22Rv1 (cell line): ENCODE data around the gene RNF32.

Source experiments
- H3K27ac ChIP-seq: fragments of 450-650 bp; 2 replicates; pipeline ENCODE4 v1.5.1; 2017
- ZFX ChIP-seq: fragments of 450-650 bp; IDR thresholded peaks from 2 replicates; pipeline ENCODE4 v1.6.1; 2017; ENCODE audit warnings: antibody characterized with exemption, borderline replicate concordance
- TF ChIP-seq, protein P1 (sequence below): fragments of 450-650 bp; IDR thresholded peaks from 2 replicates; pipeline ENCODE4 v1.5.1; 2017; ENCODE audit warnings: mild to moderate bottlenecking

Gene RNF32

DNA sequence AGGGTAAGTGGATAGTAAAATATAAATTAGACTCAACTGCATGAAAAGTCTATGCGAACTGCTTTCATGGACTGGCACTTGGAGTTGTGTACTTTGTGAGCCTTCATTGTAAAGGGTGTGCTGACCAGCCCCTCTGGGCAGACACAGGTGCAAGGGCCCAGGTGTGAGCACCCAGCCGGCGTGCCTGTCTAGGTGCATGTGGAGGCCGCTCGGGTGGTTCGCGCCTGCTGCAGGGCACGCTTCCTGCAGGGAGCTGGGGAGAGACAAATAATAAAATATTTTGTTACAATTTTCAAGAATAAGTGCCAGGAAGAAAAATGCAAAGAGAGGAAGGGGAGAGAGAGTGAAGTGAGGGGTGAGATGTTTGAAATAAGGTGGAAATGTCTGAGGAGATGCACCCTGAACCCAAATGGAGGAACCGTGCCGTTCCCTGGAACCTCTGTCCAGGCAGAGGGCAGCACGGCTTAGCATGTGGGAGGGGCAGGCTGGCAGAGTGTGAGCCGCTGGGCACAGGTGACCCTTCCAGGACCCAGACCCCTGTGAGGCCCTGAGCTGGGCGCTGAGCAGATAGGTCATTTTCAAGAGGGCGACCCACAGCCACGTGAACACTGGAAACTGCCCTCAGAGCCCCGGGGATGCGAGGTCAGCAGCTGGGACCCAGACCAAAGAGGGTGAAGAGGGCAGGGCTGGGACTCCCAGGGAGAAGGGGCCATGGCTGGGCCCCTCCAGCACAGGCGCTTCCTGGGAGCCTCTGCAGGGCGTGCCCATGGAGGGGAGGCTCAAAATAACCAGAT, 28.7 kb downstream of the RNF32 start:
- TF ChIP-seq, protein P1, sequence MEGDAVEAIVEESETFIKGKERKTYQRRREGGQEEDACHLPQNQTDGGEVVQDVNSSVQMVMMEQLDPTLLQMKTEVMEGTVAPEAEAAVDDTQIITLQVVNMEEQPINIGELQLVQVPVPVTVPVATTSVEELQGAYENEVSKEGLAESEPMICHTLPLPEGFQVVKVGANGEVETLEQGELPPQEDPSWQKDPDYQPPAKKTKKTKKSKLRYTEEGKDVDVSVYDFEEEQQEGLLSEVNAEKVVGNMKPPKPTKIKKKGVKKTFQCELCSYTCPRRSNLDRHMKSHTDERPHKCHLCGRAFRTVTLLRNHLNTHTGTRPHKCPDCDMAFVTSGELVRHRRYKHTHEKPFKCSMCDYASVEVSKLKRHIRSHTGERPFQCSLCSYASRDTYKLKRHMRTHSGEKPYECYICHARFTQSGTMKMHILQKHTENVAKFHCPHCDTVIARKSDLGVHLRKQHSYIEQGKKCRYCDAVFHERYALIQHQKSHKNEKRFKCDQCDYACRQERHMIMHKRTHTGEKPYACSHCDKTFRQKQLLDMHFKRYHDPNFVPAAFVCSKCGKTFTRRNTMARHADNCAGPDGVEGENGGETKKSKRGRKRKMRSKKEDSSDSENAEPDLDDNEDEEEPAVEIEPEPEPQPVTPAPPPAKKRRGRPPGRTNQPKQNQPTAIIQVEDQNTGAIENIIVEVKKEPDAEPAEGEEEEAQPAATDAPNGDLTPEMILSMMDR, result no peak
- TF ChIP-seq ZFX, result no peak
- no peak overlapping the region for H3K27ac ChIP-seq

DNA sequence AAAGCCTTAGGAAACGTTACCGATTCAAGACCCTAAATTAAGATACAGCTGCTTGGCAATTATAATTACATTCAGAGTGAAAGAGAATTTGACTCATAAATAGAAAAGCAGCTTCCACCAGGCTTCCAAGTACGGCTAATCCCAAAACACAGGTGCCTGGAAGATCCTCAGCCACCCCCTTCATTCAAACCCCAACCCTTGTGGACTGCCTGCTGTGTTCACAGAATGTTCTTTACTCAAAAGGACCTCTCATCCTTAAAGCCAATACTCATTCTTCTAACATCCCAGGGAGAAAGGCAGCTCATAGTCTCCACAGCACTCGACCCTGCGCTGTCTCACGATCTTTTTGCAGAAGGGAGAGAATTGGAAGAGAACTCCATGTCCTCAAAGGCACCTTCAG, 32.9 kb downstream of the RNF32 start:
- TF ChIP-seq ZFX, result no peak
- TF ChIP-seq, protein P1, result no peak
- H3K27ac ChIP-seq, result no peak overlapping the region

- H3K27ac ChIP-seq, result no peak overlapping the region
- TF ChIP-seq ZFX, result no peak
- TF ChIP-seq, protein P1, result no peak
These were observed 33.3 kb downstream of the RNF32 start for GRCh38 chr7:156673902-156674301.

DNA sequence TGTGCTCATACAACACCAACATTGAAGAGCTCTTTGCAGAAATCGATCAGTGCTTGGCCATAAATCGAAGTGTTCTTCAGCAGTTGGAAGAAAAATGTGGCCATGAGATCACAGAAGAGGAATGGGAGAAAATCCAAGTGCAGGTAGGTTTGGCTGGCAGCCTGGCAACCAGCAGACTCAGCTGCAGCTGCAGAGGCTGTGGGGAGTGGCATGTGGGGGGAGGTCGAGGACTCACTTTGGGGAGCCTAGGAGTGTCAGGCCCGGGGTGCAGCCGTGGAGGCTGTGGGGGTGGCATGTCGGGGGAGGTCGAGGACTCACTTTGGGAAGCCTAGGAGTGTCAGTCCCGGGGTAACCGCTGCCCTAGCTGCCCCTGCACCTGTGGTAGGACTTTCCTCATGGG, 35.1 kb downstream of the RNF32 start:
- TF ChIP-seq, protein P1, result no peak
- TF ChIP-seq ZFX, result no peak
- H3K27ac ChIP-seq, result no peak overlapping the region

DNA sequence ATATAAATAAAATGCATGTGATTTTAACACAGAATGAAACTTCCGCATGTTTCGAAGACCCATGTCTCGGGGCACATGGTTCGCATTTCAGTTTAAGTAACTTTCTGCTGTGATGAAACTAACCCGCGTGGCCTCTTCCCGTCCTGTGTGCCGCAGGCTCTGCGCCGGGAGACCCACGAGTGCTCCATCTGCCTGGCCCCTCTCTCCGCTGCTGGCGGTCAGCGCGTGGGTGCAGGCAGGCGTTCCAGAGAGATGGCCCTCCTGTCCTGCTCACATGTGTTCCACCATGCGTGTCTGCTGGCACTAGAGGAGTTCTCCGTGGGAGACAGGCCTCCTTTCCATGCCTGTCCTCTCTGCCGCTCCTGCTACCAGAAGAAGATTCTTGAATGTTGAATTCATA, 35.7 kb downstream of the RNF32 start:
- H3K27ac ChIP-seq, result no peak overlapping the region
- TF ChIP-seq ZFX, result no peak
- TF ChIP-seq, protein P1, result no peak

- H3K27ac ChIP-seq, result no peak overlapping the region
- no peak for TF ChIP-seq ZFX
- TF ChIP-seq, protein P1, result no peak
These were observed 36.9 kb downstream of the RNF32 start for GRCh38 chr7:156677374-156678054.

GRCh38 chr7:156680281-156680680, 39.7 kb downstream of the RNF32 start:
- H3K27ac ChIP-seq, result no peak overlapping the region
- TF ChIP-seq, protein P1, result no peak
- no peak for TF ChIP-seq ZFX
